Left ventricle myocardium inferior (tissue), 1 donor: Measurements from ENCODE around the gene TYRP1. TPM values are rescaled to one million over a fixed set of nuclear protein-coding genes. Genes with fewer than 3 reads are reported as not detected.

Experiments used
- DNase-seq: peaks from one replicate; pipeline ENCODE4 v3.0.0-alpha.2; 2020
- H3K27ac ChIP-seq: fragments of 200-600 bp; replicated peaks from 2 replicates; pipeline ENCODE4 v1.8.0; 2021
- H3K27me3 ChIP-seq: fragments of 200-600 bp; 2 replicates; pipeline ENCODE4 v1.8.0; 2021; ENCODE audit warnings: low read depth
- H3K36me3 ChIP-seq: fragments of 200-600 bp; 2 replicates; pipeline ENCODE4 v1.8.0; 2021
- H3K4me1 ChIP-seq: fragments of 200-600 bp; 2 replicates; pipeline ENCODE4 v1.8.0; 2021
- H3K4me3 ChIP-seq: fragments of 200-600 bp; 2 replicates; pipeline ENCODE4 v1.8.0; 2021; ENCODE audit warnings: mild to moderate bottlenecking, moderate library complexity
- H3K9me3 ChIP-seq: fragments of 200-600 bp; replicated peaks from 2 replicates; pipeline ENCODE4 v1.8.0; 2021
- CTCF ChIP-seq: fragments of 200-600 bp; IDR thresholded peaks from 2 replicates; pipeline ENCODE4 v1.8.0; 2021; ENCODE audit warnings: antibody characterized with exemption, mild to moderate bottlenecking, borderline replicate concordance
- intact Hi-C: fragments of 100-400 bp; cut with micrococcal nuclease; formaldehyde crosslinking; loops from one replicate; pipeline ENCODE4 v1.11.0; 2022
- total RNA-seq: library from RNA; stranded (reverse); fragmentation: NEBNext Ultra II Directional; extraction: Animal tissue kit (Norgen Biotek cat#: 25700); gene quantifications from one replicate; pipeline ENCODE4 v1.2.1, GENCODE V29; 2021
- donor health status: DM: no; HTN: yes; CAD: no; lungs with severe emphysema.

The TYRP1 gene
- total RNA-seq, 1 donor from 2014 or later: 74.1 TPM

- Histone ChIP-seq H3K27ac (no peak overlapping the region), H3K9me3 (peaks cover 16% of the 10 kb centered on the region), H3K4me3 (no peak overlapping the region), H3K36me3 (no peaks in the 10 kb centered on the region), H3K27me3 (no peaks in the 10 kb centered on the region), H3K4me1 (no peaks in the 10 kb centered on the region)
- DNase-seq: no peak
- intact Hi-C loops: no loop called here
- no peak for TF ChIP-seq CTCF
These were observed 45.9 kb downstream of the TYRP1 start for GRCh38 chr9:12739014-12739652.

GRCh38 chr9:12740845-12741244 is 47.7 kb downstream of the TYRP1 start:
- no peak for DNase-seq
- intact Hi-C loops: no loop called here
- Histone ChIP-seq H3K9me3 (peaks cover 8% of the 10 kb centered on the region), H3K4me1 (no peaks in the 10 kb centered on the region), H3K27me3 (no peaks in the 10 kb centered on the region), H3K4me3 (no peak overlapping the region), H3K27ac (no peak overlapping the region), H3K36me3 (no peaks in the 10 kb centered on the region)
- no peak for TF ChIP-seq CTCF

- TF ChIP-seq CTCF: no peak
- H3K36me3 ChIP-seq: no peaks in the 10 kb centered on the region
- no peak overlapping the region for H3K4me3 ChIP-seq
- H3K27me3 ChIP-seq: no peaks in the 10 kb centered on the region
- intact Hi-C loops: no loop called here
- no peak overlapping the region for H3K27ac ChIP-seq
- H3K9me3 ChIP-seq: no peaks in the 10 kb centered on the region
- no peaks in the 10 kb centered on the region for H3K4me1 ChIP-seq
- DNase-seq: no peak
These were observed 54.8 kb downstream of the TYRP1 start for GRCh38 chr9:12748016-12748415.

- intact Hi-C loops: no loop called here
These were observed 55.8 kb downstream of the TYRP1 start for GRCh38 chr9:12748954-12749353.

GRCh38 chr9:12753931-12754330 is 60.7 kb downstream of the TYRP1 start:
- H3K9me3 ChIP-seq: no peaks in the 10 kb centered on the region
- intact Hi-C loops: no loop called here
- no peaks in the 10 kb centered on the region for H3K27me3 ChIP-seq

More at GRCh38 chr9:12748954-12749353, 55.8 kb downstream of the TYRP1 start:
- H3K4me1 ChIP-seq: no peaks in the 10 kb centered on the region
- H3K36me3 ChIP-seq: no peaks in the 10 kb centered on the region
- TF ChIP-seq CTCF: no peak
- H3K27ac ChIP-seq: no peak overlapping the region
- H3K27me3 ChIP-seq: no peaks in the 10 kb centered on the region
- no peaks in the 10 kb centered on the region for H3K9me3 ChIP-seq
- DNase-seq: no peak
- H3K4me3 ChIP-seq: no peak overlapping the region

More at GRCh38 chr9:12753931-12754330, 60.7 kb downstream of the TYRP1 start:
- Histone ChIP-seq H3K36me3 (no peaks in the 10 kb centered on the region), H3K4me1 (no peaks in the 10 kb centered on the region), H3K27ac (no peak overlapping the region), H3K4me3 (no peak overlapping the region)
- TF ChIP-seq CTCF: no peak
- DNase-seq: no peak
